Ovary (tissue), 9 donors: ENCODE results near the gene LDB3. TPM values are rescaled to one million over a fixed set of nuclear protein-coding genes. Genes with fewer than 3 reads are reported as not detected.

Source experiments
- DNase-seq, 5 donors: peaks; one replicate each; pipeline ENCODE4 v3.0.0-alpha.2; 2019 to 2020
- H3K27ac ChIP-seq, 2 donors: fragments of 200-600 bp; one replicate each; pipeline versions ENCODE4 v1.5.1 to v1.8.0; 2019 to 2022
- H3K27me3 ChIP-seq: fragments of 200-600 bp; one replicate; pipeline ENCODE4 v1.8.0; 2022
- H3K36me3 ChIP-seq: fragments of 200-600 bp; sonication (generic); one replicate; pipeline ENCODE4 v1.5.1; 2019
- H3K4me1 ChIP-seq: one replicate; pipeline ENCODE4 v1.8.1; 2013; ENCODE audit warnings: mild to moderate bottlenecking, moderate library complexity; ENCODE audit not compliant: insufficient read depth
- H3K4me3 ChIP-seq: fragments of 200-600 bp; sonication (generic); one replicate; pipeline ENCODE4 v1.5.1; 2017
- H3K9me3 ChIP-seq, 2 donors: fragments of 200-600 bp in 1 of 2; sonication (generic) in 1 of 2; one replicate each; pipeline versions ENCODE4 v1.5.1 to v1.8.1; 2013 to 2019; ENCODE audit warnings: mild to moderate bottlenecking in 1 of 2, moderate library complexity in 1 of 2
- EP300 ChIP-seq: sonication (generic); formaldehyde crosslinking; IDR thresholded peaks from one replicate; pipeline ENCODE4 v1.6.1; 2017; ENCODE audit warnings: antibody characterized with exemption
- POLR2A ChIP-seq: fragments of 450-650 bp; IDR thresholded peaks from one replicate; pipeline ENCODE4 v1.6.1; 2017; ENCODE audit warnings: antibody characterized with exemption, mild to moderate bottlenecking, moderate library complexity
- WGBS, 3 donors: extraction: QIAGEN DNeasy Blood & Tissue Kit in 1 of 3; methylation state at CpG; one replicate each; pipeline versions ENCODE4 v1.1.5 to v1.1.7; 2013 to 2017; 5-methylcytosine and 5-hydroxymethylcytosine counted together
- intact Hi-C, 4 donors: fragments of 100-400 bp; cut with DNase I; formaldehyde crosslinking; loops; one replicate each; pipeline versions ENCODE4 v1.11.0 to v1.15.1; 2022 to 2023
- polyA plus RNA-seq, 2 donors: library from polyadenylated mRNA; stranded (reverse); fragments of 200-250 nt in 1 of 2; fragments of 350-450 nt in 1 of 2; fragmentation: Illumina TruSeq in 1 of 2; extraction: RNeasy Lipid Tissue Mini Kit (QIAGEN cat#74804) in 1 of 2; gene quantifications; one replicate each; pipeline ENCODE4 v1.2.3, GENCODE V29; 2013 to 2014
- total RNA-seq, 7 donors: library from RNA; depleted of rRNA in 2 of 7; stranded (reverse); fragments of >200 nt in 2 of 7; fragmentation: NEBNext Ultra II Directional in 3 of 7; extraction: Animal tissue kit (Norgen Biotek cat#: 25700) in 3 of 7; gene quantifications; one replicate each; pipeline versions ENCODE4 v1.1.0 to v1.2.4, GENCODE V29; 2016 to 2023
- TF ChIP-seq, protein P1 (sequence below), 3 donors: fragments of 450-650 bp in 2 of 3; fragments of 200-600 bp in 1 of 3; IDR thresholded peaks; one replicate each; pipeline versions ENCODE4 v1.5.1 to v1.8.0; 2016 to 2022; ENCODE audit warnings: antibody characterized with exemption in 3 of 3, mild to moderate bottlenecking in 1 of 3
- donor health status: DM: no; HTN: no; CAD: no; lungs with moderate emphysema.
- donor health status: DM: no; HTN: no; CAD: no.
- donor health status: Bipolar disorder and iron deficiency.
- donor health status: DM: yes; HTN: yes; CAD: no.
- donor health status: DM: no; HTN: no; CAD: no.
- donor health status: DM: yes; HTN: yes; CAD: no.

The LDB3 gene
- total and polyA plus RNA-seq, 9 donors, result 1.5 to 12.9 (median 3.6) TPM

DNA sequence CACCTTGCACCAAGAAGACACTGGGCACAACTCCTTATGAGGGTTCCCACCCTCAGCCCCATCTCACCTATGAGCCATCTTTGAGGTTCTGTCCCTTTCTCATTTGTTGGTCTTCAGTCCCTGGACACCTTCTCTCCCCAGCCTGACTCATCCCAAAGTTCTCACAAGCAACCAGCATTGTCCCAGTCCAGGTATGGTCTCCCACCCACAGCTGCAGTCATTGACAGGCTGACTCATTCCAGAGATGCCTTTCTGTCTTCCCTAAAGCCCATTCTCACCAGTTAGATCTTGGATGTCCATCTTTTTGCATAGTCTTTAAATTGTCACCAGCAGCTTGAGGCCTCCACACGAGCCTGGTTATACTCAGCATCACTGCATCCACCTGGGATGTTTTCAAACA lies 61.4 kb downstream of the LDB3 start:
- no peaks in the 10 kb centered on the region for H3K9me3 ChIP-seq
- no peaks in the 10 kb centered on the region for H3K36me3 ChIP-seq
- H3K4me1 ChIP-seq, result peaks cover 8% of the 10 kb centered on the region
- TF ChIP-seq, protein P1, sequence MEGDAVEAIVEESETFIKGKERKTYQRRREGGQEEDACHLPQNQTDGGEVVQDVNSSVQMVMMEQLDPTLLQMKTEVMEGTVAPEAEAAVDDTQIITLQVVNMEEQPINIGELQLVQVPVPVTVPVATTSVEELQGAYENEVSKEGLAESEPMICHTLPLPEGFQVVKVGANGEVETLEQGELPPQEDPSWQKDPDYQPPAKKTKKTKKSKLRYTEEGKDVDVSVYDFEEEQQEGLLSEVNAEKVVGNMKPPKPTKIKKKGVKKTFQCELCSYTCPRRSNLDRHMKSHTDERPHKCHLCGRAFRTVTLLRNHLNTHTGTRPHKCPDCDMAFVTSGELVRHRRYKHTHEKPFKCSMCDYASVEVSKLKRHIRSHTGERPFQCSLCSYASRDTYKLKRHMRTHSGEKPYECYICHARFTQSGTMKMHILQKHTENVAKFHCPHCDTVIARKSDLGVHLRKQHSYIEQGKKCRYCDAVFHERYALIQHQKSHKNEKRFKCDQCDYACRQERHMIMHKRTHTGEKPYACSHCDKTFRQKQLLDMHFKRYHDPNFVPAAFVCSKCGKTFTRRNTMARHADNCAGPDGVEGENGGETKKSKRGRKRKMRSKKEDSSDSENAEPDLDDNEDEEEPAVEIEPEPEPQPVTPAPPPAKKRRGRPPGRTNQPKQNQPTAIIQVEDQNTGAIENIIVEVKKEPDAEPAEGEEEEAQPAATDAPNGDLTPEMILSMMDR (IDR thresholded peaks at IDR 0.05), result no peak
- no peak for TF ChIP-seq EP300
- TF ChIP-seq POLR2A, result no peak
- intact Hi-C loops, result no loop called here
- H3K4me3 ChIP-seq, result no peak overlapping the region
- DNase-seq, result no peak
- no peak overlapping the region for H3K27ac ChIP-seq
- WGBS, 3 donors, result 87 to 100% (median 91%) methylated on average over 1 of the region's 1 CpG
- no peaks in the 10 kb centered on the region for H3K27me3 ChIP-seq

DNA sequence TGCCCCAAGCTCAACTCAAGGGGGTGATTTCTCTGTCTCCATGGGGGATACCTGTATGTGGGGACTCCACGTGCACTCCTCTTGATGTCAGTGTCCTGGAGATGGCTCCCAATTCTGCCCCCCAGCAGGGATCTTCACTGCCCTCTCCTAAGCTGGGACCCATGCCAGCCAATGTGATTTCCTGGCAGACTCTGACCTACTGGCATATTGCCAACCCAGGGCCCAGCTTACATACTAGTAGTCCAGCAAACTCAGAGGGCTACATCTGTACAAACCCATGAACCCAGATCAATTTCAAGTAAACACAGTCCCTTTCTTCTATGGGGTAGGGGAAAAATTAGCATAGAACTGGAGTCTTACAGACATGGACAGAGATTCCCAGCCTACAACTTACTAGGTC lies 61.9 kb downstream of the LDB3 start:
- 92 to 100% (median 92%) methylated on average over 1 of the region's 1 CpG for WGBS, 3 donors
- H3K4me1 ChIP-seq, result peaks cover 9% of the 10 kb centered on the region
- peak; percentile 34 to 68 (median 41) for DNase-seq

DNA sequence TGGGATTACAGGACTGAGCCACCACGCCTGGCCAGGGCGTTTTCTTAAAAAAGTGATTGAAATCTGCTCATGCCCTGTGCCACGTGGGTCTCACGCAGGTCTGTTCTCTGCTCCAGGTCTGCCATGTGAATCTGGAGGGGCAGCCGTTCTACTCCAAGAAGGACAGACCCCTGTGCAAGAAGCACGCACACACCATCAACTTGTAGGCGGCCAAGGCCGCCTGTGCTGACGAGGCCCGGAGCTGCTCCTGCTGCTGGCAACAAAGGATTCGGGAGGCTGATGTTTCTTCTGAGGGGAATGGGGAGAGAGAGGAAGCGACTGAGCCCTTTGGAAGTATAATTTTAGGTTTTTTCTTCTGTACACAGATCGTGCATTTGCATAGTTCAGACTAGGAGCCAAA lies 64.5 kb downstream of the LDB3 start:
- no peaks in the 10 kb centered on the region for H3K27me3 ChIP-seq
- peaks cover 9% of the 10 kb centered on the region for H3K4me1 ChIP-seq
- no peaks in the 10 kb centered on the region for H3K36me3 ChIP-seq
- H3K27ac ChIP-seq, result peak overlapping the region in 1 of 2 donors; percentile 73
- no peaks in the 10 kb centered on the region for H3K9me3 ChIP-seq
- 34 to 45% (median 44%) methylated on average over 13 of the region's 13 CpGs for WGBS, 3 donors
- H3K4me3 ChIP-seq, result no peak overlapping the region
- intact Hi-C loops, result no loop called here
- DNase-seq, result peak in 3 of 5 donors; percentile 48 to 58 (median 51)
- no peak for TF ChIP-seq POLR2A
- no peak for TF ChIP-seq EP300
- TF ChIP-seq, protein P1 (IDR thresholded peaks at IDR 0.05), result no peak

More for the DNA sequence above, 61.9 kb downstream of the LDB3 start:
- Histone ChIP-seq H3K4me3 (no peak overlapping the region), H3K27me3 (no peaks in the 10 kb centered on the region), H3K36me3 (no peaks in the 10 kb centered on the region), H3K27ac (no peak overlapping the region), H3K9me3 (no peaks in the 10 kb centered on the region)
- TF ChIP-seq POLR2A (no peak), EP300 (no peak)
- TF ChIP-seq, protein P1 (IDR thresholded peaks at IDR 0.05), result no peak
- intact Hi-C loops, result no loop called here

DNA sequence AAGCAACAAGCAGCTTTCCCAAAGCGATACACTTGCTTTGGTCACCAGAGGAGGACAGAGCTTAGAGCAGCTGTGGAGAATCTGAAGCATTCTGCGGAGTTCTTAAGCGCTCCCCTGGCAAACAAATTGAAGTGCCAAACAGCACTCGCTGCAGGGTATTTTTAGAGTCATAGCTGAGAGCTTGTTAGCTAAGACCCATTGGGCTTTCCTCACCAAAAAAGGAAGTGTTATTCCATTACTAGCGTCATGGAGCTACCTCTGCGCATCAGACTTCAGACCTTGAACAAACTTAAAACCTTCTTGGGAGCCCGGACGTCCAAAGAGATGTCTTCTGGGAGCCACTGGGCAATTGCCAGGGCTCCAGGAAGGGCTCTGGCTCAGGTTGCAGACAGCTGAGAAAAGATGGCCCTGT lies 65.0 kb downstream of the LDB3 start:
- 13 to 37% (median 14%) methylated on average over 8 of the region's 8 CpGs for WGBS, 3 donors
- TF ChIP-seq EP300 (no peak), POLR2A (no peak)
- TF ChIP-seq, protein P1 (IDR thresholded peaks at IDR 0.05), result no peak
- Histone ChIP-seq H3K27me3 (no peaks in the 10 kb centered on the region), H3K4me3 (no peak overlapping the region), H3K4me1 (peaks cover 9% of the 10 kb centered on the region), H3K36me3 (no peaks in the 10 kb centered on the region), H3K9me3 (no peaks in the 10 kb centered on the region), H3K27ac (peak overlapping the region; percentile 14 to 73)
- peak; percentile 31 to 68 (median 58) for DNase-seq
- intact Hi-C loops, result no loop called here
